SK-N-SH (cell line): ENCODE results near the gene CHMP6. TPM values are rescaled to one million over a fixed set of nuclear protein-coding genes. Genes with fewer than 3 reads are reported as not detected.

Experiments used
- CTCF ChIA-PET: fragments of 300-600, 350-600 bp; formaldehyde crosslinking; extraction: SDS; loops from one replicate; lab custom pipeline; 2021; lab: Yijun Ruan, JAX
- POLR2A ChIA-PET: fragments of 350-600 bp; sonication (Branson Sonifier 250); formaldehyde crosslinking; extraction: SDS; loops from one replicate; lab custom pipeline; 2020; ENCODE audit warnings: antibody characterized with exemption, inconsistent platforms; lab: Yijun Ruan, JAX
- DNase-seq: peaks from one replicate; pipeline ENCODE4 v3.0.0; 2012
- H2AFZ ChIP-seq: fragments of 200-600 bp; sonication (generic); 2 replicates; pipeline ENCODE4 v1.8.1; 2016; ENCODE audit warnings: antibody characterized with exemption, mild to moderate bottlenecking, low read depth
- H3F3A ChIP-seq: fragments of 200-600 bp; sonication (generic); replicated peaks from 2 replicates; pipeline ENCODE3; 2016; ENCODE audit warnings: antibody characterized with exemption, mild to moderate bottlenecking; ENCODE audit not compliant: insufficient read depth
- H3K27ac ChIP-seq, 2 experiments: fragments of 200-500 bp in 1 of 2; fragments of 200-600 bp in 1 of 2; sonication (Bioruptor generic) in 1 of 2; sonication (generic), shearing (Covaris generic) in 1 of 2; 2 replicates each; pipeline versions ENCODE4 v1.5.1 to v1.6.1; 2014 to 2016; ENCODE audit warnings: low read depth in 2 of 2, inconsistent platforms in 1 of 2, low read length in 1 of 2, mild to moderate bottlenecking in 1 of 2, mixed read lengths in 1 of 2
- H3K27me3 ChIP-seq: fragments of 200-600 bp; sonication (generic), shearing (Covaris generic); 2 replicates; pipeline ENCODE4 v1.6.1; 2016; ENCODE audit warnings: mixed run types; ENCODE audit not compliant: insufficient read depth
- H3K36me3 ChIP-seq, 2 experiments: fragments of 200-500 bp in 1 of 2; fragments of 200-600 bp in 1 of 2; sonication (Bioruptor generic) in 1 of 2; sonication (generic) in 1 of 2; replicated peaks in 1 of 2; 2 replicates each; pipeline versions ENCODE3 to v1.5.1; 2014 to 2016; ENCODE audit warnings: low read length in 1 of 2, mild to moderate bottlenecking in 1 of 2; ENCODE audit not compliant: insufficient read depth in 2 of 2, control insufficient read depth in 1 of 2
- H3K4me1 ChIP-seq, 2 experiments: fragments of 200-500 bp in 1 of 2; fragments of 200-600 bp in 1 of 2; sonication (Bioruptor generic) in 1 of 2; sonication (generic), shearing (Covaris generic) in 1 of 2; 2 replicates each; pipeline versions ENCODE4 v1.5.1 to v1.6.1; 2014 to 2016; ENCODE audit warnings: low read depth in 1 of 2, low read length in 1 of 2, mixed run types in 1 of 2; ENCODE audit not compliant: insufficient read depth in 2 of 2, control insufficient read depth in 1 of 2
- H3K4me2 ChIP-seq: fragments of 200-600 bp; sonication (generic), shearing (Covaris generic); 2 replicates; pipeline ENCODE4 v1.6.1; 2017; ENCODE audit warnings: mixed run types
- H3K4me3 ChIP-seq, 2 experiments: fragments of 200-500 bp in 1 of 2; fragments of 200-600 bp in 1 of 2; sonication (Bioruptor generic) in 1 of 2; sonication (generic), shearing (Covaris generic) in 1 of 2; 2 replicates each; pipeline versions ENCODE4 v1.5.1 to v1.8.1; 2014 to 2016; ENCODE audit warnings: low read depth in 2 of 2, inconsistent platforms in 1 of 2, low read length in 1 of 2, mild to moderate bottlenecking in 1 of 2, mixed read lengths in 1 of 2, moderate library complexity in 1 of 2
- H3K79me2 ChIP-seq: fragments of 200-600 bp; sonication (generic); 2 replicates; pipeline ENCODE4 v1.8.1; 2017; ENCODE audit warnings: mild to moderate bottlenecking; ENCODE audit not compliant: insufficient read depth
- H3K9ac ChIP-seq: fragments of 200-600 bp; sonication (generic); 2 replicates; pipeline ENCODE4 v1.6.1; 2017; ENCODE audit warnings: mixed run types
- H3K9me2 ChIP-seq: fragments of 200-600 bp; sonication (generic); 2 replicates; pipeline ENCODE4 v1.6.1; 2017; ENCODE audit warnings: mixed run types
- H3K9me3 ChIP-seq: fragments of 200-600 bp; sonication (generic); 2 replicates; pipeline ENCODE4 v1.6.1; 2017; ENCODE audit warnings: mixed run types, mild to moderate bottlenecking, moderate library complexity
- H4K20me1 ChIP-seq: fragments of 200-600 bp; sonication (generic); 2 replicates; pipeline ENCODE4 v1.6.1; 2017; ENCODE audit warnings: mild to moderate bottlenecking, mixed run types; ENCODE audit not compliant: insufficient read depth
- CTCF ChIP-seq: fragments of 200-600 bp; sonication (generic); IDR thresholded peaks from 2 replicates; pipeline ENCODE4 v1.6.1; 2017; ENCODE audit warnings: antibody characterized with exemption, mild to moderate bottlenecking, moderate library complexity
- ELF1 ChIP-seq: IDR thresholded peaks from 2 replicates; pipeline ENCODE4 v1.4.0; 2012
- EP300 ChIP-seq, 2 experiments: IDR thresholded peaks; 2 replicates each; pipeline versions ENCODE4 v1.4.0 to v1.6.1; 2012; ENCODE audit warnings: borderline replicate concordance in 1 of 2, low read depth in 1 of 2, low read length in 1 of 2
- FOXM1 ChIP-seq: IDR thresholded peaks from 2 replicates; pipeline ENCODE4 v1.4.0; 2012; ENCODE audit warnings: low read depth, mild to moderate bottlenecking
- GATA2 ChIP-seq: sonication (generic); formaldehyde crosslinking; IDR thresholded peaks from 2 replicates; pipeline ENCODE4 v1.5.0; 2020; ENCODE audit warnings: mild to moderate bottlenecking, missing genetic modification reagents
- IRF3 ChIP-seq: fragments of 150-350 bp; IDR thresholded peaks from 2 replicates; pipeline ENCODE4 v1.6.1; 2016; ENCODE audit warnings: mild to moderate bottlenecking, low read depth, low read length
- MAX ChIP-seq: IDR thresholded peaks from 2 replicates; pipeline ENCODE4 v1.4.0; 2012; ENCODE audit warnings: low read depth
- MXI1 ChIP-seq: IDR thresholded peaks from 2 replicates; pipeline ENCODE4 v1.6.1; 2012; ENCODE audit warnings: mild to moderate bottlenecking, low read depth, low read length, improper control_type of control experiment
- POLR2AphosphoS5 ChIP-seq: IDR thresholded peaks from 2 replicates; pipeline ENCODE4 v1.6.1; 2012; ENCODE audit warnings: low read depth, low read length
- RAD21 ChIP-seq: IDR thresholded peaks from 2 replicates; pipeline ENCODE4 v1.6.1; 2012; ENCODE audit warnings: mild to moderate bottlenecking, low read length
- RCOR1 ChIP-seq: fragments of 150-350 bp; IDR thresholded peaks from 2 replicates; pipeline ENCODE4 v1.6.1; 2017; ENCODE audit warnings: antibody characterized with exemption, low read length
- REST ChIP-seq: IDR thresholded peaks from 2 replicates; pipeline ENCODE4 v1.6.1; 2012; ENCODE audit warnings: mild to moderate bottlenecking, low read depth, low read length, moderate library complexity
- RFX5 ChIP-seq: IDR thresholded peaks from 2 replicates; pipeline ENCODE4 v1.6.1; 2012; ENCODE audit warnings: mild to moderate bottlenecking, improper control_type of control experiment, low read length
- SIN3A ChIP-seq: IDR thresholded peaks from 2 replicates; pipeline ENCODE4 v1.6.1; 2012; ENCODE audit warnings: low read depth, mild to moderate bottlenecking, low read length, moderate library complexity, borderline replicate concordance
- TEAD4 ChIP-seq: IDR thresholded peaks from 2 replicates; pipeline ENCODE4 v1.4.0; 2012; ENCODE audit warnings: mild to moderate bottlenecking, borderline replicate concordance; ENCODE audit not compliant: insufficient read depth
- WGBS: methylation state at CpG from one replicate; pipeline ENCODE4 v1.1.6; 2017; ENCODE audit warnings: low lambda C conversion rate; 5-methylcytosine and 5-hydroxymethylcytosine counted together
- polyA plus RNA-seq, 3 experiments: library from polyadenylated mRNA; depleted of rRNA; stranded (reverse); fragments of >200 nt; gene quantifications; 2 replicates each; pipeline ENCODE4 v1.2.3, GENCODE V29; 2012

The CHMP6 gene
- polyA plus RNA-seq, 1 of the 3 experiments (the other 2 are of a cell fraction): 44.1 TPM

GRCh38 chr17:81037026-81037797 is 45.6 kb downstream of the CHMP6 start:
- Histone ChIP-seq H3K9me3 (no peaks in the 10 kb centered on the region), H3K27ac (peak overlapping the region in 1 of 2 experiments; percentile 43; a peak in 1 of 4 replicates), H3K4me1 (peaks cover 19 to 62% of the 10 kb centered on the region in 2 experiments; a peak in 3 of 4 replicates), H3F3A (peaks cover 3% of the 10 kb centered on the region), H3K27me3 (no peaks in the 10 kb centered on the region), H3K36me3 (peaks cover 0 to 4% of the 10 kb centered on the region in 2 experiments), H2AFZ (no peak overlapping the region), H3K79me2 (peaks cover 45% of the 10 kb centered on the region), H3K9me2 (no peaks in the 10 kb centered on the region), H3K4me2 (peak overlapping the region; percentile 11; the same call in 1 of the 2 replicates), H4K20me1 (peaks cover 41% of the 10 kb centered on the region), H3K4me3 (no peak overlapping the region), H3K9ac (no peak overlapping the region)
- no peak for DNase-seq
- WGBS: 92% methylated on average over 26 of the region's 28 CpGs
- TF ChIP-seq GATA2 (no peak), REST (no peak), FOXM1 (no peak), POLR2AphosphoS5 (no peak), MXI1 (no peak), CTCF (no peak), RCOR1 (no peak), ELF1 (no peak), EP300 (IDR thresholded peaks at IDR 0.05; ENCODE audit: borderline replicate concordance in 1 of 2, low read depth in 1 of 2, low read length in 1 of 2) (no peak), IRF3 (no peak), RFX5 (no peak), MAX (no peak), SIN3A (no peak), TEAD4 (no peak), RAD21 (no peak)
- CTCF ChIA-PET: interaction anchor here (1.0 to 12.5 kb wide), 13 partner anchors 9 to 78 kb away, joined by 3 to 96 read pairs (median 5); no protein-coding TSS in a partner anchor
- POLR2A ChIA-PET: interaction anchor here (0.6 to 1.4 kb wide), 2 partner anchors 39 to 90 kb away, joined by 3 to 4 read pairs; no protein-coding TSS in a partner anchor
